Cardiac muscle cell (in vitro differentiated cells and primary cell): Measurements from ENCODE around the gene ABCF3. TPM values are rescaled to one million over a fixed set of nuclear protein-coding genes. Genes with fewer than 3 reads are reported as not detected.
"Not testable (repeated sequence)": the region's sequence is repeated elsewhere in the genome, so short reads cannot be mapped to it uniquely, and the experiment has no call there.

ENCODE experiments used
- DNase-seq, 2 donors: peaks; one replicate each; pipeline versions ENCODE4 v3.0.0 to v3.0.0-alpha.2; 2010 to 2017; ENCODE audit warnings: low read depth in 1 of 2, low spot score in 1 of 2
- H3K27ac ChIP-seq: fragments of 200-600 bp; sonication (generic); 2 replicates; pipeline ENCODE4 v1.5.1; 2016
- H3K27me3 ChIP-seq: fragments of 200-600 bp; sonication (generic); 2 replicates; pipeline ENCODE4 v1.6.0; 2016; ENCODE audit warnings: control low read depth
- H3K36me3 ChIP-seq: fragments of 200-600 bp; sonication (generic); 2 replicates; pipeline ENCODE4 v1.5.1; 2016; ENCODE audit warnings: control low read depth
- H3K4me1 ChIP-seq: fragments of 200-600 bp; sonication (generic); 2 replicates; pipeline ENCODE4 v1.8.1; 2017; ENCODE audit warnings: low read depth, mild to moderate bottlenecking, mixed run types
- H3K4me3 ChIP-seq: fragments of 200-600 bp; sonication (generic); 2 replicates; pipeline ENCODE4 v1.5.1; 2016; ENCODE audit warnings: mild to moderate bottlenecking
- H3K9me3 ChIP-seq: fragments of 200-600 bp; sonication (generic); 2 replicates; pipeline ENCODE4 v1.5.1; 2017; ENCODE audit warnings: low read depth, mild to moderate bottlenecking, control low read depth
- CTCF ChIP-seq: IDR thresholded peaks from 2 replicates; pipeline ENCODE4 v1.5.1; 2012; ENCODE audit warnings: low read depth, mild to moderate bottlenecking, low read length
- polyA plus RNA-seq: library from polyadenylated mRNA; unstranded; fragments of >200 nt; fragmentation: Nextera tagmentation; extraction: Ambion mirVana; gene quantifications from 2 replicates; pipeline ENCODE4 v1.2.1, GENCODE V29; 2016
- total RNA-seq: library from RNA; depleted of rRNA; stranded (reverse); fragments of >200 nt; gene quantifications from 2 replicates; pipeline ENCODE4 v1.2.3, GENCODE V29; 2016

Gene ABCF3
- total and polyA plus RNA-seq, 2 experiments from 2014 or later = 50.2 to 74.4 TPM

GRCh38 chr3:184158404-184158803 is 27.6 kb upstream of the ABCF3 start:
- H3K4me1 ChIP-seq = peaks cover 12% of the 10 kb centered on the region
- no peak for TF ChIP-seq CTCF
- no peak for DNase-seq
- H3K36me3 ChIP-seq = peaks cover 3% of the 10 kb centered on the region
- no peaks in the 10 kb centered on the region for H3K27me3 ChIP-seq
- H3K4me3 ChIP-seq = no peak overlapping the region
- H3K27ac ChIP-seq = peak overlapping the region; percentile 66
- H3K9me3 ChIP-seq = no peaks in the 10 kb centered on the region

DNA sequence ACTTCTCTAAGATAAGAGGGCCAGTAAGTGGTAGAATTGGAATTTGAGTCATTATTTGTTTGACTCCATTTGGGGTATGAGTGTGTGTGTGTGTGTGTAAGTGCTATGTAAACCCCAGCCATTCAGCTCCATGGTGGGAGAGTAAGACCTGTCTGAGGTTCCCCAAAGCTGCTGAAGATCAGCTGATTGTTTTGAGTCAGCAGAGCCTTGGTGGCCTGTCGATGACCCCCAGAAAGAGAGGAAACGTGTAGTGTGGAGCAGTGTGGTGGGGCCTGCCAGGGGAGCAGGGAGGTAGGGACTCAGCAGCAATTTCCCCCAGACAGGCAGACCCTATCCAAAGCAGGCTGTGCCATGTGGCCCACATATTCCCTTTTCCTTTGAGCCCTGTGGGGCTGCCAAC is 25.5 kb upstream of the ABCF3 start:
- DNase-seq = peak in 1 of 2 donors; percentile 66
- Histone ChIP-seq H3K36me3 (peaks cover 12% of the 10 kb centered on the region), H3K27me3 (no peaks in the 10 kb centered on the region), H3K4me1 (peaks cover 12% of the 10 kb centered on the region), H3K9me3 (no peaks in the 10 kb centered on the region), H3K4me3 (no peak overlapping the region), H3K27ac (peak overlapping the region; percentile 56)
- TF ChIP-seq CTCF = no peak

- H3K4me1 ChIP-seq = not testable (repeated sequence)
Measured at GRCh38 chr3:184162571-184163070, 23.4 kb upstream of the ABCF3 start.

GRCh38 chr3:184164648-184165330 is 21.2 kb upstream of the ABCF3 start:
- H3K36me3 ChIP-seq = peaks cover 41% of the 10 kb centered on the region
- H3K4me1 ChIP-seq = peaks cover 9% of the 10 kb centered on the region
- no peak for TF ChIP-seq CTCF
- H3K27ac ChIP-seq = no peak overlapping the region
- no peaks in the 10 kb centered on the region for H3K9me3 ChIP-seq
- DNase-seq = no peak
- no peak overlapping the region for H3K4me3 ChIP-seq
- no peaks in the 10 kb centered on the region for H3K27me3 ChIP-seq

More at GRCh38 chr3:184162571-184163070, 23.4 kb upstream of the ABCF3 start:
- H3K27ac ChIP-seq, DNase-seq, H3K4me3 ChIP-seq, H3K9me3 ChIP-seq, H3K27me3 ChIP-seq: not testable (repeated sequence)
- peaks cover 34% of the 10 kb centered on the region for H3K36me3 ChIP-seq

DNA sequence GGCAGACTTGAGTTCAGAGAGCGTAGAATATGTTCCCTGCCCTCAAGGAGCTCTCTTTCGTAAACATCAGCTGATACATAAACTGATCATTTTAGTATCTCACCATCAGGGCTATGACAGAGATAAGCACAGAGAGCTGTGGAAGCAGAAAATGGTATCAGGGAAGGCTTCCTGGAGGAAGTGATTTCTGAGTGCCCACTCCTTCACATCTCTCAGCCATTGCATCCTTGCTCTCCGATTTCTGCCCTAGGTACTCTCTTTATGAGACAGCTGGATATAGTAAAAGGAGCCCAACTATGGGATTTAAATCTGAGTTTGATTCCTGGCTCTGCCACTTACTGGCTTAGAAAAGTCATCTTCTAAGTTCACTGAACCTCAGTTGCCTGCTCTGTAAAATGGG is 20.5 kb upstream of the ABCF3 start:
- no peak for DNase-seq
- no peak for TF ChIP-seq CTCF
- peaks cover 43% of the 10 kb centered on the region for H3K36me3 ChIP-seq
- H3K9me3 ChIP-seq = no peaks in the 10 kb centered on the region
- no peak overlapping the region for H3K27ac ChIP-seq
- peaks cover 3% of the 10 kb centered on the region for H3K4me1 ChIP-seq
- no peaks in the 10 kb centered on the region for H3K27me3 ChIP-seq
- H3K4me3 ChIP-seq = no peak overlapping the region

DNA sequence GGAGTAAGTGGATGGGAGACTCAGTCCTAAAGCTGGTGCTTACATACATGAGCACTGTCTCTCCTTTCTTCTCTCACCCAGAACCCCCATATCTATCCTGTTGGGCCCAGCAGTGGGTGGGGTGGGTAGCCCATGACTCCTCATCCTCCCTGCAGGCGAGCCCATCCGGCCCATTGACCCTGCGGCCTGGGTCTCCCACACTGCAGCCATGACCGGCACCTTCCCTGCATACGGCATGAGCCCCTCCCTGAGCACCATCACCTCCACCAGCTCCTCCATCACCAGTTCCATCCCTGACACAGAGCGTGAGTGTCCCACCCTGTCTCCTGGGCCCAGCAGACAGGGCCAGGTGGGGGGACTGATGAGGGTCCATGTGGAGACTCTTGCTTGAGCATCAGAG is 19.3 kb upstream of the ABCF3 start:
- H3K36me3 ChIP-seq = peaks cover 48% of the 10 kb centered on the region
- no peaks in the 10 kb centered on the region for H3K9me3 ChIP-seq
- H3K4me3 ChIP-seq = no peak overlapping the region
- TF ChIP-seq CTCF = no peak
- no peak overlapping the region for H3K27ac ChIP-seq
- no peaks in the 10 kb centered on the region for H3K4me1 ChIP-seq
- DNase-seq = no peak
- no peaks in the 10 kb centered on the region for H3K27me3 ChIP-seq
